HCT116 (cell line): Measurements from ENCODE around the gene S100A1. TPM values are rescaled to one million over a fixed set of nuclear protein-coding genes. Genes with fewer than 3 reads are reported as not detected.
A peak's percentile ranks its signal among the peaks of the same experiment; 100 is the strongest.

Experiments used
- ATAC-seq: fragments of 200-7000 bp; cut with Tn5 transposase; 2 replicates; pipeline ENCODE4 v1.9.1; 2020; ENCODE audit warnings: mild to moderate bottlenecking, moderate library complexity
- BruUV-seq: library from RNA; stranded (reverse); fragments of 400-500 nt; replicated peaks from 2 replicates; lab custom pipeline; 2021; lab: Mats Ljungman, UMichigan
- CTCF ChIA-PET: fragments of 300-600 bp; sonication (Branson Sonifier 250); formaldehyde crosslinking; loops from one replicate; lab custom pipeline; 2021; ENCODE audit warnings: antibody characterized with exemption; lab: Charles Lee
- POLR2A ChIA-PET: fragments of 300-600, 350-600 bp; sonication (Branson Sonifier 250); formaldehyde crosslinking; loops from one replicate; lab custom pipeline; 2021; ENCODE audit warnings: antibody characterized with exemption; lab: Charles Lee
- RAD21 ChIA-PET, 2 experiments: fragments of 300-600 bp; sonication (Branson Sonifier 250); formaldehyde crosslinking; loops; one replicate each; lab custom pipeline; 2023; ENCODE audit warnings: low total read pairs in 2 of 2; ENCODE audit not compliant: uncharacterized antibody in 2 of 2, unreplicated experiment in 2 of 2, low non-redundant PET in 1 of 2; lab: Charles Lee
- DNase-seq: peaks from one replicate; pipeline ENCODE4 v3.0.0-alpha.2; 2010; ENCODE audit warnings: low read depth, low spot score
- H2AFZ ChIP-seq: fragments of 200-600 bp; shearing (Covaris generic), sonication (generic); 2 replicates; pipeline ENCODE4 v1.6.1; 2017; ENCODE audit warnings: low read depth, mixed run types, mixed read lengths, antibody characterized with exemption, low read length; ENCODE audit not compliant: poor library complexity, severe bottlenecking
- H3K27ac ChIP-seq: 2 replicates; pipeline ENCODE4 v1.5.1; 2012; ENCODE audit warnings: low read depth, low read length
- H3K27me3 ChIP-seq: fragments of 200-600 bp; sonication (generic); 2 replicates; pipeline ENCODE4 v1.6.1; 2016; ENCODE audit warnings: mixed run types, low read length, mixed read lengths; ENCODE audit not compliant: insufficient read depth
- H3K36me3 ChIP-seq, 2 experiments: fragments of 200-500 bp in 1 of 2; fragments of 200-600 bp in 1 of 2; sonication (Bioruptor generic) in 1 of 2; sonication (generic) in 1 of 2; 2 replicates each; pipeline versions ENCODE4 v1.5.1 to v1.6.1; 2014 to 2016; ENCODE audit warnings: low read length in 2 of 2, inconsistent platforms in 1 of 2, mixed read lengths in 1 of 2, mixed run types in 1 of 2; ENCODE audit not compliant: insufficient read depth in 2 of 2, control insufficient read depth in 1 of 2
- H3K4me1 ChIP-seq, 2 experiments: fragments of 200-600 bp in 1 of 2; sonication (generic) in 1 of 2; 2 replicates each; pipeline versions ENCODE4 v1.5.1 to v1.6.1; 2012 to 2017; ENCODE audit warnings: low read length in 2 of 2, inconsistent platforms in 1 of 2, mild to moderate bottlenecking in 1 of 2, mixed read lengths in 1 of 2, mixed run types in 1 of 2, moderate library complexity in 1 of 2; ENCODE audit not compliant: insufficient read depth in 2 of 2, control insufficient read depth in 1 of 2
- H3K4me2 ChIP-seq: fragments of 200-600 bp; sonication (generic); 2 replicates; pipeline ENCODE4 v1.6.1; 2017; ENCODE audit warnings: mixed run types, low read length, mixed read lengths
- H3K4me3 ChIP-seq, 2 experiments: fragments of 200-600 bp in 1 of 2; sonication (generic) in 1 of 2; replicated peaks in 1 of 2; 2 replicates each; pipeline ENCODE4 v1.5.1; 2011 to 2016; ENCODE audit warnings: low read length in 2 of 2, control low read depth in 1 of 2, low read depth in 1 of 2, mild to moderate bottlenecking in 1 of 2, mixed read lengths in 1 of 2, mixed run types in 1 of 2
- H3K79me2 ChIP-seq: fragments of 200-600 bp; sonication (generic); 2 replicates; pipeline ENCODE4 v1.6.1; 2017; ENCODE audit warnings: mild to moderate bottlenecking, mixed run types, low read length, moderate library complexity, mixed read lengths; ENCODE audit not compliant: insufficient read depth
- H3K9ac ChIP-seq: fragments of 200-600 bp; sonication (generic); 2 replicates; pipeline ENCODE4 v1.6.1; 2016; ENCODE audit warnings: low read length, mixed read lengths
- H3K9me2 ChIP-seq: fragments of 200-600 bp; sonication (generic), shearing (Covaris generic); 2 replicates; pipeline ENCODE4 v1.6.1; 2017; ENCODE audit warnings: mixed run types, mild to moderate bottlenecking, moderate library complexity; ENCODE audit not compliant: insufficient read depth
- H3K9me3 ChIP-seq, 2 experiments: fragments of 200-500 bp in 1 of 2; fragments of 200-600 bp in 1 of 2; sonication (Bioruptor generic) in 1 of 2; sonication (generic) in 1 of 2; 2 replicates each; pipeline ENCODE4 v1.6.1; 2014 to 2017; ENCODE audit warnings: low read length in 2 of 2, mixed read lengths in 2 of 2, inconsistent platforms in 1 of 2, low read depth in 1 of 2, mild to moderate bottlenecking in 1 of 2, mixed run types in 1 of 2, moderate library complexity in 1 of 2; ENCODE audit not compliant: control insufficient read depth in 1 of 2, insufficient read depth in 1 of 2
- H4K20me1 ChIP-seq: fragments of 200-600 bp; sonication (generic), shearing (Covaris generic); 2 replicates; pipeline ENCODE4 v1.6.1; 2017; ENCODE audit warnings: mixed run types, mild to moderate bottlenecking, moderate library complexity; ENCODE audit not compliant: insufficient read depth
- FOSL1 ChIP-seq: IDR thresholded peaks from 2 replicates; pipeline ENCODE4 v1.6.1; 2012; ENCODE audit warnings: low read depth
- ZNF274 ChIP-seq: fragments of 200-500 bp; sonication (Bioruptor generic); IDR thresholded peaks from 2 replicates; pipeline ENCODE4 v1.6.1; 2014; ENCODE audit warnings: mild to moderate bottlenecking, low read depth, low read length, inconsistent platforms
- intact Hi-C: fragments of 100-400 bp; cut with micrococcal nuclease; formaldehyde crosslinking; loops from 2 replicates; pipeline ENCODE4 v1.10.0; 2022
- total RNA-seq: library from RNA; stranded (reverse); gene quantifications from one replicate; pipeline ENCODE4 v1.2.1, GENCODE V29; 2021; ENCODE audit not compliant: unreplicated experiment
- TF ChIP-seq, protein P1 (sequence below), 3 experiments: fragments of 200-600 bp in 1 of 3; sonication (generic) in 1 of 3; IDR thresholded peaks in 2 of 3; conservative IDR thresholded peaks in 1 of 3; 2 replicates each; pipeline ENCODE4 v1.5.1; 2012 to 2017; ENCODE audit warnings: low read depth in 2 of 3, low read length in 2 of 3, antibody characterized with exemption in 1 of 3, borderline replicate concordance in 1 of 3, control low read depth in 1 of 3, mild to moderate bottlenecking in 1 of 3, mixed read lengths in 1 of 3, mixed run types in 1 of 3, moderate library complexity in 1 of 3; ENCODE audit not compliant: insufficient read depth in 1 of 3
- TF ChIP-seq, protein P2 (sequence below): IDR thresholded peaks from 2 replicates; pipeline ENCODE4 v1.6.1; 2012

The S100A1 gene
- total RNA-seq, 1 experiment from 2014 or later = 0.30 TPM

DNA sequence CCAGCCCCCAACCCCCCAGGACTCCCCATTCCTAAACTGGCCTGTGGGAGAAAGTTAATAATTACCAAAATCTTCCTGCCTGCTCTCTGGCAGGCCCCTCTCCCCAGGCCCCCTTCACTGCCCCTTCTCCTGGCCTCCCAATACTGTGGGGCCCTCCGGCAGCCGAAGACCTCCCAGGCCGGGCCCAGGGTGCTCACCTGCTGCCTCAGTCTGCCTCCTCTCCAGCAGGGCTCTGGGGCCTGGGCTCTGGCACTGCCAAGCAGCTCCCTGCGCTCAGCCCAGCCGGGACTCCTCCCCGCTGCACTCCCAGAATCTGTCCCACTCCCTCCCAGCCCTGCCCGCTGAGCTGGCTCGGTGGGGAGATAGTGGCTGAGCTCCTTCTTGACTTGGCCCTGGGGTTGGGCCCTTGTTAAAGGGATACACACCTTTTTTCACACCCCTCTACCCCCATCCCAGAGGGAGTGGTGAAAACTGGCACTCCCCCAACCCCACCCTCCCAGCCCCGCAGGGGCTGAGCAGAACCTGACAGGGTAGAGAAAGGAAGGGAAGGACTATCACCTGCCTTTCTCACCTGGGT lies 15.4 kb upstream of the S100A1 start, which contains the start of gene S100A16 (continued):
- TF ChIP-seq, protein P1, sequence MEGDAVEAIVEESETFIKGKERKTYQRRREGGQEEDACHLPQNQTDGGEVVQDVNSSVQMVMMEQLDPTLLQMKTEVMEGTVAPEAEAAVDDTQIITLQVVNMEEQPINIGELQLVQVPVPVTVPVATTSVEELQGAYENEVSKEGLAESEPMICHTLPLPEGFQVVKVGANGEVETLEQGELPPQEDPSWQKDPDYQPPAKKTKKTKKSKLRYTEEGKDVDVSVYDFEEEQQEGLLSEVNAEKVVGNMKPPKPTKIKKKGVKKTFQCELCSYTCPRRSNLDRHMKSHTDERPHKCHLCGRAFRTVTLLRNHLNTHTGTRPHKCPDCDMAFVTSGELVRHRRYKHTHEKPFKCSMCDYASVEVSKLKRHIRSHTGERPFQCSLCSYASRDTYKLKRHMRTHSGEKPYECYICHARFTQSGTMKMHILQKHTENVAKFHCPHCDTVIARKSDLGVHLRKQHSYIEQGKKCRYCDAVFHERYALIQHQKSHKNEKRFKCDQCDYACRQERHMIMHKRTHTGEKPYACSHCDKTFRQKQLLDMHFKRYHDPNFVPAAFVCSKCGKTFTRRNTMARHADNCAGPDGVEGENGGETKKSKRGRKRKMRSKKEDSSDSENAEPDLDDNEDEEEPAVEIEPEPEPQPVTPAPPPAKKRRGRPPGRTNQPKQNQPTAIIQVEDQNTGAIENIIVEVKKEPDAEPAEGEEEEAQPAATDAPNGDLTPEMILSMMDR (IDR thresholded peaks at IDR 0.05 in 2 of 3, conservative IDR thresholded peaks at IDR 0.05 in 1 of 3; ENCODE audit: borderline replicate concordance in 1 of 3, insufficient read depth in 1 of 3, low read depth in 2 of 3, low read length in 2 of 3) = no peak

DNA sequence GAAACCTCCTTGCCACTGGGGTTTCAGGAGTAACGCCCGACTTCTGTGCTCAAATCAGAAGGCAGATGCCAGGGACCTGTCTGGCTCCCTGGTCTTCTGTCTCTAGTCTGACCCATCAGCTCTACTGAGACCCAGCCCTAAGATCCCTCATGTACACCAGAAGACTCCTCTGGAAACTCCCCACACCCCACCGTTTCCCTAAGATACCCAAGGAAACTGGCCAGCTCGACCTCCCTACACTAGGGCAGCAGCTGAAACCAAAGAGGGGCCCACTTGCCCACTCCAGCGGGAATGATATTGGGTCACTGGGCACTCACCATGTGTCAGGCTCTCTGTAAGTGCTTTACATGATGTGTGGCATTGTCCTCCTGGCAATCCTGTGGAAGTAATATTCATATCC lies 14.8 kb upstream of the S100A1 start:
- intact Hi-C loops = loop anchor here (5.0 kb wide), 1 partner anchor 81 kb away; no protein-coding TSS in a partner anchor

More for the DNA sequence above, 14.8 kb upstream of the S100A1 start:
- CTCF ChIA-PET = interaction anchor here (1.3 to 7.7 kb wide), 3 partner anchors 14 to 103 kb away, joined by 4 to 76 read pairs (median 5); partner anchors contain the start of genes CHTOP, S100A1 and S100A13
- no peak for DNase-seq
- BruUV-seq = no TSS peak
- H3K9me2 ChIP-seq = no peaks in the 10 kb centered on the region
- H4K20me1 ChIP-seq = no peaks in the 10 kb centered on the region
- RAD21 ChIA-PET = interaction anchor here in 1 of 2 experiments (1.4 kb wide), 1 partner anchor 14 kb away, joined by 5 read pairs; the partner anchor contains the start of gene S100A13
- H3K4me2 ChIP-seq = peak overlapping the region; percentile 88
- no peak overlapping the region for H2AFZ ChIP-seq
- ATAC-seq = no peak
- peaks cover 63% of the 10 kb centered on the region for H3K79me2 ChIP-seq
- peak overlapping the region; percentile 88 to 92 for H3K4me3 ChIP-seq
- H3K27ac ChIP-seq = peak overlapping the region; percentile 72
- H3K27me3 ChIP-seq = no peaks in the 10 kb centered on the region
- H3K36me3 ChIP-seq = no peaks in the 10 kb centered on the region
- peaks cover 65 to 92% of the 10 kb centered on the region in 2 experiments for H3K4me1 ChIP-seq
- peak overlapping the region; percentile 93 for H3K9ac ChIP-seq
- POLR2A ChIA-PET = interaction anchor here (1.0 to 9.1 kb wide), 12 partner anchors 9 to 377 kb away, joined by 3 to 172 read pairs (median 9); partner anchors contain the start of genes CHTOP, CREB3L4, RPS27 and S100A1
- TF ChIP-seq ZNF274 (no peak), FOSL1 (no peak)
- TF ChIP-seq, protein P2, sequence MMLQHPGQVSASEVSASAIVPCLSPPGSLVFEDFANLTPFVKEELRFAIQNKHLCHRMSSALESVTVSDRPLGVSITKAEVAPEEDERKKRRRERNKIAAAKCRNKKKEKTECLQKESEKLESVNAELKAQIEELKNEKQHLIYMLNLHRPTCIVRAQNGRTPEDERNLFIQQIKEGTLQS = no peak
- TF ChIP-seq, all 23 proteins: peak for 0
- H3K9me3 ChIP-seq = no peaks in the 10 kb centered on the region
